ENCODE data around the gene GCFC2. TPM values are rescaled to one million over a fixed set of nuclear protein-coding genes. Genes with fewer than 3 reads are reported as not detected.
A peak's percentile ranks its signal among the peaks of the same experiment; 100 is the strongest.

The GCFC2 gene
- total RNA-seq, 4 donors from 2014 or later, result 14.9 to 37.7 (median 18.7) TPM

GRCh38 chr2:75640621-75641121 is 70.0 kb downstream of the GCFC2 start:
- DNase-seq (ENCODE audit: low spot score in 2 of 2), result peak in 1 of 2 donors; percentile 69
- no peak overlapping the region for H3K27ac ChIP-seq
- 1% methylated on average over 3 of the region's 3 CpGs for WGBS

GRCh38 chr2:75637568-75637967 is 73.1 kb downstream of the GCFC2 start:
- no peak overlapping the region for H3K27ac ChIP-seq
- 72% methylated on average over 1 of the region's 1 CpG for WGBS
- no peak for DNase-seq (ENCODE audit: low spot score in 2 of 2)
- peaks cover 9% of the 10 kb centered on the region for H3K4me1 ChIP-seq
- TF ChIP-seq POLR2A (IDR thresholded peaks at IDR 0.05) (no peak), CTCF (IDR thresholded peaks at IDR 0.05) (no peak), EP300 (IDR thresholded peaks at IDR 0.05) (no peak), POLR2AphosphoS5 (IDR thresholded peaks at IDR 0.05) (no peak)
- no peaks in the 10 kb centered on the region for H3K9me3 ChIP-seq
- H3K4me3 ChIP-seq, result no peak overlapping the region
- no peaks in the 10 kb centered on the region for H3K36me3 ChIP-seq
- H3K27me3 ChIP-seq, result no peaks in the 10 kb centered on the region

More at GRCh38 chr2:75640621-75641121, 70.0 kb downstream of the GCFC2 start:
- peaks cover 9% of the 10 kb centered on the region for H3K4me1 ChIP-seq
- H3K9me3 ChIP-seq, result no peaks in the 10 kb centered on the region
- no peaks in the 10 kb centered on the region for H3K36me3 ChIP-seq
- no peak overlapping the region for H3K4me3 ChIP-seq
- H3K27me3 ChIP-seq, result no peaks in the 10 kb centered on the region
- TF ChIP-seq POLR2A (IDR thresholded peaks at IDR 0.05) (no peak), CTCF (IDR thresholded peaks at IDR 0.05) (peak; percentile 93 to 97), EP300 (IDR thresholded peaks at IDR 0.05) (no peak)

GRCh38 chr2:75634945-75635344 is 75.8 kb downstream of the GCFC2 start:
- Histone ChIP-seq H3K4me3 (no peak overlapping the region), H3K4me1 (no peaks in the 10 kb centered on the region), H3K27me3 (no peaks in the 10 kb centered on the region), H3K27ac (no peak overlapping the region), H3K36me3 (no peaks in the 10 kb centered on the region), H3K9me3 (no peaks in the 10 kb centered on the region)
- 0% methylated on average over 1 of the region's 1 CpG for WGBS
- no peak for DNase-seq (ENCODE audit: low spot score in 2 of 2)
- TF ChIP-seq EP300 (IDR thresholded peaks at IDR 0.05), result no peak
- TF ChIP-seq POLR2A (IDR thresholded peaks at IDR 0.05), result no peak
- no peak for TF ChIP-seq POLR2AphosphoS5 (IDR thresholded peaks at IDR 0.05)
- TF ChIP-seq CTCF (IDR thresholded peaks at IDR 0.05), result no peak

- no peaks in the 10 kb centered on the region for H3K4me1 ChIP-seq
- 64% methylated on average over 3 of the region's 3 CpGs for WGBS
- no peaks in the 10 kb centered on the region for H3K27me3 ChIP-seq
- no peaks in the 10 kb centered on the region for H3K36me3 ChIP-seq
- H3K27ac ChIP-seq, result no peak overlapping the region
- H3K4me3 ChIP-seq, result no peak overlapping the region
- H3K9me3 ChIP-seq, result no peaks in the 10 kb centered on the region
- no peak for DNase-seq (ENCODE audit: low spot score in 2 of 2)
- no peak for TF ChIP-seq POLR2AphosphoS5 (IDR thresholded peaks at IDR 0.05)
- no peak for TF ChIP-seq POLR2A (IDR thresholded peaks at IDR 0.05)
- no peak for TF ChIP-seq EP300 (IDR thresholded peaks at IDR 0.05)
- no peak for TF ChIP-seq CTCF (IDR thresholded peaks at IDR 0.05)
These were observed 77.1 kb downstream of the GCFC2 start for GRCh38 chr2:75633620-75634019.

GRCh38 chr2:75632813-75633212 is 77.9 kb downstream of the GCFC2 start:
- H3K36me3 ChIP-seq, result no peaks in the 10 kb centered on the region
- no peaks in the 10 kb centered on the region for H3K4me1 ChIP-seq
- no peak overlapping the region for H3K27ac ChIP-seq
- no peaks in the 10 kb centered on the region for H3K9me3 ChIP-seq
- 53% methylated on average over 1 of the region's 1 CpG for WGBS
- H3K27me3 ChIP-seq, result no peaks in the 10 kb centered on the region
- no peak for DNase-seq (ENCODE audit: low spot score in 2 of 2)
- H3K4me3 ChIP-seq, result no peak overlapping the region
- TF ChIP-seq POLR2AphosphoS5 (IDR thresholded peaks at IDR 0.05) (no peak), EP300 (IDR thresholded peaks at IDR 0.05) (no peak), CTCF (IDR thresholded peaks at IDR 0.05) (no peak), POLR2A (IDR thresholded peaks at IDR 0.05) (no peak)

Data from suprapubic skin (tissue), 4 donors.